ENCODE data around the gene SNX18.
"Not testable (repeated sequence)": the region's sequence is repeated elsewhere in the genome, so short reads cannot be mapped to it uniquely, and the experiment has no call there.

SNX18 gene

GRCh38 chr5:54517512-54518145 is at the start of gene SNX18:
Gene SNX18, plus strand, starts transcription at chr5:54517759. Its CDS starts 194 bp downstream, at chr5:54517953.
- no peak for TF ChIP-seq JUND (IDR thresholded peaks at IDR 0.05; ENCODE audit: low read depth)
- peak; percentile 95 to 97 for DNase-seq (ENCODE audit: low read depth in 1 of 2, low spot score in 1 of 2)
- in situ Hi-C loops (cut with HindIII; ENCODE audit: low pct_unique_long_range_greater_than_20kb, low sequenced_read_pairs): no loop called here

DNA sequence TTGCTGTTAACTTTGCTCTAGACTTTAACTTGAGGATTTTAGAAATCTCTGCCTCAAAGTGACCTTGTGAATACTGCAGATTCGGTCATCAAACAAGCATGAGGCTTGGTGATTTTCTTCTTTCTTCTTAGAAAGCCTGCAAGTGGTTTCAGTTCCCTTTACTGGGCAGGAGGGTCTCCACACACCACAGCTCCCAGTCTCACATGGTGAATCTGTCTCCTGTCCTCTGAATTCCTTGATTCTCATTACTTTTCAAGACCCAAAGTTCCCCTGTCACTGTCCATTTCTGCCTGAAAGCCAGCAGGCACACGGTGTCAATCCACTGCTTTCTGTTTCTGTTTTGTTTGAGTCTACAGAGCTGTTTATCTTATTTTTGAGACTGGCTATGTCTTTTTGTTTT is 47.9 kb upstream of the SNX18 start:
- no peak for TF ChIP-seq JUND (IDR thresholded peaks at IDR 0.05; ENCODE audit: low read depth)
- in situ Hi-C loops (cut with HindIII; ENCODE audit: low pct_unique_long_range_greater_than_20kb, low sequenced_read_pairs): no loop called here
- DNase-seq (ENCODE audit: low read depth in 1 of 2, low spot score in 1 of 2): no peak

GRCh38 chr5:54470128-54470527 is 47.4 kb upstream of the SNX18 start:
- no peak for DNase-seq (ENCODE audit: low read depth in 1 of 2, low spot score in 1 of 2)
- no peak for TF ChIP-seq JUND (IDR thresholded peaks at IDR 0.05; ENCODE audit: low read depth)
- in situ Hi-C loops (cut with HindIII; ENCODE audit: low pct_unique_long_range_greater_than_20kb, low sequenced_read_pairs): no loop called here

- in situ Hi-C loops (cut with HindIII; ENCODE audit: low pct_unique_long_range_greater_than_20kb, low sequenced_read_pairs): no loop called here
- no peak for TF ChIP-seq JUND (IDR thresholded peaks at IDR 0.05; ENCODE audit: low read depth)
- DNase-seq (ENCODE audit: low read depth in 1 of 2, low spot score in 1 of 2): no peak
Measured at GRCh38 chr5:54470677-54471076, 46.9 kb upstream of the SNX18 start.

DNA sequence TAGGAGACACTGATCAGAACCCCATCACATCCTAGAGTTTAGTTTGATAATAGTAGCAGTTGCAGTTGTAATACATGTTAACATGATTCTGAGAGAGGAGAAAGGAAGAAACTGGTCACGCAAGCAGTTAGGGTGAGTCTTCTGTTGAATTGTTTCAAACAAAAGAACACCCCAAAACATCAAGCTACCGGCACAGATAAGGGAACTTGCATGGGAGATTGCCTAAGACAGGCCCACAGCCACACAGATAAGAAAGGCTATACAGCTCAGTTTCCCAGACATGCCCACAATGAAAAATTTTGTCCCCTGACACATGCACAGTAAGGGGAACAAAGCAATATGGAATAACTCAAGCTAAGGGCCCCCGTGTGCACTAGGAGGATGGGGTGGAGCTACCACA is 46.2 kb upstream of the SNX18 start:
- in situ Hi-C loops (cut with HindIII; ENCODE audit: low pct_unique_long_range_greater_than_20kb, low sequenced_read_pairs): no loop called here
- DNase-seq (ENCODE audit: low read depth in 1 of 2, low spot score in 1 of 2): no peak
- no peak for TF ChIP-seq JUND (IDR thresholded peaks at IDR 0.05; ENCODE audit: low read depth)

DNA sequence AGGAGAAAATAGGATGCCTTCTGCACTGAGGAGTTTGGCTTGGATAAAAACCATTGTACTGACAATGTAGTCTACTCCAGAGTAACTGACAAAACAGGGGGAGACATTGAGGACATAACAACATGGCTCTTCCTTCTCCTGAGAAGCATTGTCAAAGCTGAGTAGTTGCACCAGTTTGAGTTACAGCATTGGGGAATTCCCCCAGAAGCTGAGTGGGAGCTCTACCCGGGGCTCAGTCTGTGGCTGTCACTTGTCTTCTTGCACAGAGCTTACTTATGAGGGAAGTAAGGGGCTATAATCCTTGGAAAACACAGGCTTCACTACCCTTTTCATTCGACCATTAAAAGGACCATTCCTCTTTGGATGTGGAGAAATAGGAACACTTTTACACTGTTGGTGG is 40.9 kb upstream of the SNX18 start:
- DNase-seq (ENCODE audit: low read depth in 1 of 2, low spot score in 1 of 2): no peak
- in situ Hi-C loops (cut with HindIII; ENCODE audit: low pct_unique_long_range_greater_than_20kb, low sequenced_read_pairs): no loop called here
- TF ChIP-seq JUND (IDR thresholded peaks at IDR 0.05; ENCODE audit: low read depth): no peak

DNA sequence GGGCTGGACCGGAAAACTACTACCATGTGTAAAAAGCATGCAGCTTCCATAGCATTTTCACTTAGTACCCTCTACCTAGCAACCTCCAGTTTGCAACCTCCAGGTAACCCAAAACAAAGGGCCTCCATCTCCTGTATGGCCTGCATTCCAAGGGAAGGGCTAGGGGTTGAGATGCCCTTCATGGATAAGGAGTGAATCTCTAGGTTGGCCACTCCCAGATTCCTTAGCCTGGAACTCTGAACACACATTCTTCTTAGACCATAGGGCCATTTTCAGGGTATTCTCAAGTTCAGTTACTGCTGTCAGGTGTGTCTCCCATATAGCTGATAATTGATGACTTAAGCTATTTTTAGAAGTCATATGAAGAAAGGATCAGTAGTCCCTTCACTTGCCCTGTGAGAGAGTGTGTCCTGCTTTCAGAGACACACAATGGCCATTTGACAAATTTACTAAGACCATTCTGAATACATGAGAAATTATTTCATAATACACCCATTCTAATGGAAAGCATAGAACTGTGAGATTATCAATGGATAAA is 39.5 kb upstream of the SNX18 start:
- no peak for TF ChIP-seq JUND (IDR thresholded peaks at IDR 0.05; ENCODE audit: low read depth)
- peak in 1 of 2 experiments; percentile 24 for DNase-seq (ENCODE audit: low read depth in 1 of 2, low spot score in 1 of 2)
- in situ Hi-C loops (cut with HindIII; ENCODE audit: low pct_unique_long_range_greater_than_20kb, low sequenced_read_pairs): no loop called here

DNA sequence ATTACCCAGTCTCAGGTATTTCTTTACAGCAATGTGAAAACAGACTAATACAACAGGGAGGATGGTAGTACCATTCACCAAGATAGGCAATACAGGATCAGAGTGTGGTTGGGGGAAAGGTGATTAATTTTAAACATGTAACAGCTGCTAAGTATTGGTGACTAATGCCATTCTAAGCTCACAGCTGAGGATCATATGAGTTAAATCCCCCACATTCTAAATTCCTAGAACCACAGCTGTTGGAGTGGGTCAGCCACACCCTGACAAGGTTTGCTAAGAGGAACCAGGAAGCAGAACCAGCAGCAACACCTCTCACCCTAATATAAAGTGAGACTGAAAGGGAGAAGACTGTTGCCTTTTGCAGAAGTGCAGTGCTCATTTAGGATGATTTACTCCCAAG is 37.3 kb upstream of the SNX18 start:
- in situ Hi-C loops (cut with HindIII; ENCODE audit: low pct_unique_long_range_greater_than_20kb, low sequenced_read_pairs): no loop called here
- no peak for TF ChIP-seq JUND (IDR thresholded peaks at IDR 0.05; ENCODE audit: low read depth)
- no peak for DNase-seq (ENCODE audit: low read depth in 1 of 2, low spot score in 1 of 2)

DNA sequence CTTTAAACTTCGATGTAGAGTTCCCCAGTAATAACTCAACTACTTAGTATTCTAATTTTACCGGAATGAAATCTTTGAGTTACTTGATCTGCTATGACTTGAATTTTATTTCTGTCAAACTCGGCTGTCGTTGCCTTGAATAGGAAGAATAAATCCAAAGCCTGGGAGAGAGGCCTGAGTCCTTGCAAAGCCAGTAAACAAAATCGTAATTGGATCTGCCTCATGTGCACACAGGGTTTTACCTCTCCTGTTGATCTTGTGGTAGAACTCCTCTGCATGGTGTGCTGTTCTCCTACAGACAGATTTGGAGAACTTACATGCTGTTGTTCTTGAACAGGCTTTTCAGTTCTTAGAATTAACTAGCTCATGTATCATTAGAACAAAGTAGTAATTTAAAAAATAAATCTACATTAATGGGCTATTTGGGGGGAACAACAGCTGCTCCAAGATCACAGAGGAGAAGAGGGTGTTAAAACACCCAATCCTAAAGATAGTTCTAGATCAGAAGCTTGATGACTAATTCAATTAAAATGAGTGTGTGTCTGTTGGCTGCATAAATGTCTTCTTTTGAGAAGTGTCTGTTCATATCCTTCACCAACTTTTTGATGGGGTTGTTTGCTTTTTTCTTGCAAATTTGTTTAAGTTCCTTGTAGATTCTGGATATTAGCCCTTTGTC is 33.2 kb upstream of the SNX18 start:
- in situ Hi-C loops (cut with HindIII; ENCODE audit: low pct_unique_long_range_greater_than_20kb, low sequenced_read_pairs): no loop called here
- DNase-seq (ENCODE audit: low read depth in 1 of 2, low spot score in 1 of 2): peak; percentile 14 to 51
- no peak for TF ChIP-seq JUND (IDR thresholded peaks at IDR 0.05; ENCODE audit: low read depth)

- DNase-seq (ENCODE audit: low read depth in 1 of 2, low spot score in 1 of 2); in situ Hi-C loops (cut with HindIII; ENCODE audit: low pct_unique_long_range_greater_than_20kb, low sequenced_read_pairs): not testable (repeated sequence)
Measured at GRCh38 chr5:54485659-54486058, 31.9 kb upstream of the SNX18 start.

GRCh38 chr5:54489648-54489979 is 27.9 kb upstream of the SNX18 start:
- DNase-seq (ENCODE audit: low read depth in 1 of 2, low spot score in 1 of 2); in situ Hi-C loops (cut with HindIII; ENCODE audit: low pct_unique_long_range_greater_than_20kb, low sequenced_read_pairs): not testable (repeated sequence)

DNA sequence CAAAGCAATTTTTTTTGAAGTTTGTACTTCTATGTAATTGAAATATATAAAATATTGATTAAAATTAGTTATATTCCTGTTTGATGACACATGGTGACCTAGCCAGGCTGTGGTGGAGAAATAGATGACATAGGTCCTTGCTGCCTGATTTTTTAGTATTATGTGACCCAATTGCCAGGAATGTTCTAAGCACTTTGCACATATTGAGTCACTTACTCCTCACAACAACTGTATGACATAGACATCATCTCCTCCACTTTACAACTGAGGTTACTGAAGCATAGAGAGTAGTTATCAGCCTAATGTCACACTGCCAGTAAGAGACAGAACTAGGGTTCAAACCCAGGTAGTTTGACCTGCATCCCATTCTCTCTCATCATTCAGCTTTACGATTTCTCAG is 26.2 kb upstream of the SNX18 start:
- DNase-seq (ENCODE audit: low read depth in 1 of 2, low spot score in 1 of 2): no peak
- no peak for TF ChIP-seq JUND (IDR thresholded peaks at IDR 0.05; ENCODE audit: low read depth)
- in situ Hi-C loops (cut with HindIII; ENCODE audit: low pct_unique_long_range_greater_than_20kb, low sequenced_read_pairs): no loop called here

GRCh38 chr5:54492178-54492577 is 25.4 kb upstream of the SNX18 start:
- TF ChIP-seq JUND (IDR thresholded peaks at IDR 0.05; ENCODE audit: low read depth): no peak
- no peak for DNase-seq (ENCODE audit: low read depth in 1 of 2, low spot score in 1 of 2)
- in situ Hi-C loops (cut with HindIII; ENCODE audit: low pct_unique_long_range_greater_than_20kb, low sequenced_read_pairs): no loop called here

GRCh38 chr5:54495027-54495426 is 22.5 kb upstream of the SNX18 start:
- TF ChIP-seq JUND (IDR thresholded peaks at IDR 0.05; ENCODE audit: low read depth): no peak
- in situ Hi-C loops (cut with HindIII; ENCODE audit: low pct_unique_long_range_greater_than_20kb, low sequenced_read_pairs): no loop called here
- DNase-seq (ENCODE audit: low read depth in 1 of 2, low spot score in 1 of 2): no peak

All from T47D (cell line).